Mucosa of stomach (tissue), 1 donor: Measurements from ENCODE around the gene NSG2.
"Not testable (repeated sequence)": the region's sequence is repeated elsewhere in the genome, so short reads cannot be mapped to it uniquely, and the experiment has no call there.

ENCODE experiments used
- H3K27me3 ChIP-seq: one replicate; pipeline ENCODE4 v1.7.0; 2013; ENCODE audit warnings: mild to moderate bottlenecking, low read length; ENCODE audit not compliant: control insufficient read depth, insufficient read depth
- H3K36me3 ChIP-seq: one replicate; pipeline ENCODE4 v1.7.0; 2013; ENCODE audit warnings: low read length; ENCODE audit not compliant: control insufficient read depth, insufficient read depth
- H3K4me1 ChIP-seq: one replicate; pipeline ENCODE4 v1.7.0; 2013; ENCODE audit warnings: mild to moderate bottlenecking, low read length; ENCODE audit not compliant: control insufficient read depth, insufficient read depth
- H3K4me3 ChIP-seq: one replicate; pipeline ENCODE4 v1.7.0; 2013; ENCODE audit warnings: low read length
- H3K9ac ChIP-seq: one replicate; pipeline ENCODE4 v1.7.0; 2013; ENCODE audit warnings: mild to moderate bottlenecking, low read length, moderate library complexity
- H3K9me3 ChIP-seq: one replicate; pipeline ENCODE4 v1.7.0; 2013; ENCODE audit warnings: mild to moderate bottlenecking, low read length, moderate library complexity; ENCODE audit not compliant: control insufficient read depth
- donor health status: Pancreatic carcinoma.

Gene NSG2

DNA sequence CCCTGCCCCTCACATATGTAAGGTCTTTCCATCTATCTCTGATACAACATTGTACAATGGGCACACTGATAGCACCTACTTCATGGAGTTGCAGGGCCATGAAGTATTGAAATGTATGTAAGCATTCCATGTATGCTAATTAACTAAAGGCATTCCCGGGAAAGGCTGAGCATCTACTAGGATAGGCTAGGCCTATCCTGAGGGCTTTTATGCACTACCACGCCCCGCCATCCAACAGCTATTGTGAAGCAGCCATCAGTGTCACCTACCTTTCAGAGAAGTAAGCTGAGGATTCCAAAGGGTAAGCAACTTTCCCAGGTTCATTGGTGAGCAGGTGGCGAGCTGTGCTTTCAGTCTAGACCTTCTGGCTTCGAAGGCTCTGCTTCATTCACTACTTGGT, 47.6 kb downstream of the NSG2 start:
- H3K27me3 ChIP-seq = no peaks in the 10 kb centered on the region
- H3K4me3 ChIP-seq = no peak overlapping the region

DNA sequence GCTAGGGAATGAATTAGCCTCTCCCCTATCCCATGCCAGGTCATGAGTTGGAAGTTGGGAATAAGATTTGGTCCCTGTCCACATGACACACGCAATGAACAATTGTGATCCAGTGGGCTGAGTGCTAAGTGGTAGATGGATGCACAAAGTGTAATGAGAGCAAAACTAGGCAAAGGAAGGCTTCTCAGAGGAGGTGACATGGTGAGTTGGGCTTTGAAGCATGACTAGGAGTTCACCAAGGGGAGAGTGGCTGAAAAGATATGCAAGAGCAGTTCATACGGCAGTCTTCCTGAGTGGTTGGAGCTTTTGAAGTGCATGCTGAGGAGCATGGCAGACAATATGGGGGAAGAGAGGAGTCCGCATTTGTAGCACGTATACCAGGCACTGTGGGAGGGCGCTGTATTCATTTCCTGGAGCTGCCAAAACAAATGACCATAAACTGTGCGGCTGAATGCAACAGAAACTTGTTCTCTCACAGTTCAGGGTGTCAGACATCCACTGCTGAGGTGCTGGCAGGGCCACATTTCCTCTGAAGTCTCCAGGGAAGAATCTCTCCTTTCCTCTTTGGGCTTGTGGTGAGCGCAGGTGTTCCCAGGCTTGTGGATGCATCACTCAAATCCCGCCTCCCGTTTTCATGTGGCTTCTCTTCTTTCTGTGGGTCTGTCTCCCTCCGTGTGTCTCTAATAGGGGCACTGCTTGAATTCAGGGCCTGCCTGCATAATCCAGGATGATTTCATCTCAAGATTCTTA, 49.5 kb downstream of the NSG2 start:
- Histone ChIP-seq H3K27me3 (no peaks in the 10 kb centered on the region), H3K9ac (no peak overlapping the region), H3K36me3 (no peaks in the 10 kb centered on the region), H3K4me3 (no peak overlapping the region), H3K4me1 (no peaks in the 10 kb centered on the region), H3K9me3 (no peaks in the 10 kb centered on the region)

More for the DNA sequence above, 47.6 kb downstream of the NSG2 start:
- no peaks in the 10 kb centered on the region for H3K36me3 ChIP-seq
- H3K4me1 ChIP-seq = no peaks in the 10 kb centered on the region
- H3K9me3 ChIP-seq = no peaks in the 10 kb centered on the region
- no peak overlapping the region for H3K9ac ChIP-seq

DNA sequence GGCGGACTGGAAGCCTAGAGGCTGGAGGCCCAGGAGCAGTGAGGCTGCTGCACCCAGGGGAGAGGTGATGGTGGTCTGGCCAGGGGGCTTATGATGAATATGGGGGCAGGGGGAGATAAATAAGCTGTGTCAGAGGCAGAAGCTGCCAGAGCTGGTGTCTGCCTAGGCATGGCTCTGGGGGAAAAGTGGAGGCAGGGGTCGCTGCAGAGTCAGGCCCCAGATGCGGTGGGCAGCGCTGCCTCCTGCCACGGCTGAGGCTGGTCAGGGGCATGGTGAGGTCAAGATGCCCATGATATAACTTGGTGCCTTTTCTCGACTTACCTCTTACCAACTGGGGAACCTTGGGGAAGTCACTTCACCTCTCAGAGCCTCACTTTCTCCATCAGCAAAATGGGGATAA, 51.1 kb downstream of the NSG2 start:
- Histone ChIP-seq H3K4me1 (no peaks in the 10 kb centered on the region), H3K36me3 (no peaks in the 10 kb centered on the region), H3K9me3 (no peaks in the 10 kb centered on the region), H3K9ac (no peak overlapping the region), H3K27me3 (no peaks in the 10 kb centered on the region), H3K4me3 (no peak overlapping the region)

DNA sequence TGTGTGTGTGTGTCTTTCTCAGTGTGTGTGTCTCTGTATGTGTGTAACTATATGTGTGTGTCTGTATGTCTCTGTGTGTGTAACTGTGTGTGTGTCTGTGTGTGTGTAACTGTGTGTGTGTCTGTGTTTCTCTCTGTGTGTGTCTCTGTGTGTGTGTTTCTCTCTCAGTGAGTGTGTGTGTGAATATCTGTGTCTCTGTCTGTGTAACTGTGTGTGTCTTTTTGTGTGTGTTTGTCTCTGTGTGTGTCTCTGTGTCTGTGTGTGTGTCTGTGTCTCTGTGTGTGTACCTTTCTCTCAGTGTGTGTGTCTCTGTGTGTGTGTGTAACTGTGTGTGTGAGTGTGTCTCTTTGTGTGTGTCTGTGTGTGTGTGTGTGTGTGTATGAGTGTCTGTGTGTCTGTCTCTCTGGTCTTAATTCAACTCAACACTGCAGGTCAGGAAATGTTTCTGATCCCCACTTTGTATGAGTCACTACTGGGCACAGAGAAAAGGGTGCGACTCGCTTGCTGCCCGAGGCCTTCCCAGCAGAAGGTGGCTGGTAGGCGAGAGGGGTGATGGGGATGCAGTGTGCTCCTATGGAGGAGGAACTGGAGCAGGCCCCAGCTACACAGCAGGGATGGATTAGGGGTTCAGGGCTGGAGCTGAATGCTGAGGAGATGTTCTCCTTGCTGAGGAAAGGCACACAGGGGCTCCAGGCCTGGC, 52.1 kb downstream of the NSG2 start:
- H3K4me1 ChIP-seq = no peaks in the 10 kb centered on the region
- no peak overlapping the region for H3K9ac ChIP-seq
- no peaks in the 10 kb centered on the region for H3K9me3 ChIP-seq
- H3K27me3 ChIP-seq = no peaks in the 10 kb centered on the region
- H3K4me3 ChIP-seq = no peak overlapping the region
- no peaks in the 10 kb centered on the region for H3K36me3 ChIP-seq

DNA sequence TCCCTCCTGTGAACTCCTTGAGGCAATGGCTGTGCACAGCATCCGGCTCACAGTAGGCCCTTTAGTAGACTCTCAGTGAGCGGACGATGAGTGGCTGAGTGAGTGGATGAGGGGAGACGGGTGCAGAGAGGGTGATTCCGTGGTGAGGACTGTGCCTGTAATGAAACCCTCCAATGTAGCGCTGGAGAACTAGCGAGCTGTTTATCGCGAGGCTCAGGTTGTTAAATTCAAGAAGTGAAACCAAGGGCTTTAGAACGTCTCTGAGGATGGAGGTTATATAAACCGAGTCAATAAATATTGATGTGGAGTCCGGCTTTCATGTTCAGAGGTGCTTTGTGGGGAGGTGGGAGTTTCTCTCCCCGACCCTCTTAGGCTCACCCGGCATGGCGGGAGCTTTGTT, 53.2 kb downstream of the NSG2 start:
- Histone ChIP-seq H3K27me3 (no peaks in the 10 kb centered on the region), H3K36me3 (no peaks in the 10 kb centered on the region), H3K9ac (no peak overlapping the region), H3K9me3 (no peaks in the 10 kb centered on the region), H3K4me1 (no peaks in the 10 kb centered on the region), H3K4me3 (no peak overlapping the region)

DNA sequence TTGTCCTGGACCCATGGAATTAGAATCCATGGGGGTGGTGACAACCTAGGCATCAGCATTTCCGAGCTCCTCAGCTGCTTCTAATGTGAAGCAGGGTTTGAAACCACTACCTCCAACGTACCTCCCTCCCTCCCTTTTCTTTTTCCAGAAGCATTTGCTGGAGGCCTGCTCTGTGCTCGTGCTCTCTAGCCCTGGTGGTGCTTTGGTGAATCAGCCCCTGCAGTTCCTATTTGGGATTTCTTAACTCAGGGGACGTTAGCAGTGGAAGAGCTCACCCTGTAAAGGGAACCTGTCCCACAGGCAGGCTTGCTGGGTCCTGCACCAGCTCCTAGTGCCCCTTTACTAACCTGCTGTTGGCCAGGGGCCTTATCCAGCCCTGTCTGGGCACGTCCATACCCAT, 55.0 kb downstream of the NSG2 start:
- H3K9me3 ChIP-seq = no peaks in the 10 kb centered on the region
- no peaks in the 10 kb centered on the region for H3K4me1 ChIP-seq
- no peaks in the 10 kb centered on the region for H3K36me3 ChIP-seq
- H3K4me3 ChIP-seq = no peak overlapping the region
- H3K9ac ChIP-seq = no peak overlapping the region
- no peaks in the 10 kb centered on the region for H3K27me3 ChIP-seq

DNA sequence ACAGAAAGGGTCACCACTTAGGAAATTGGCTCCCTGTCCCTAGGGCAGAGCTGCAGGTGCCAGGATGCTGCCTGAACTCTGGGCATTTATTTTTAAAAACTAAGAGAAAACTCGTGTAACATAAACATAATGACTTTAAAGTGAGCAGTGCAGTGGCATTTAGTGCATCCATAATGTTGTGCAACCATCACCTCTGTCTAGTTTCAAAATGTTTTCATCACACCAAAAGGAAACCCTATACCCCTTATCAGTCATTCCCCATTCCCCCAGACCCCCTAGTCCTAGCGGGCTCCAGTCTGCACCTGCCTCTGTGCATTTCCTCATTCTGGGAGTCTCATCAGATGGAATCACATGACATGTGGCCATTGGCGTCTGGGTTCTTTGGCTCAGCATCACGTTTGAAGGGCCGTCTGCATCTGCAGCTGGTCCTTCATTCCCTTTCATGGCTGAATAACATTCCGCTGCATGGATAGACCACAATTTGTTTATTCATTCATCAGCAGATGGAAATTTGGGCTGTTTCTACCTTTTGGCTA, 55.8 kb downstream of the NSG2 start:
- no peaks in the 10 kb centered on the region for H3K9me3 ChIP-seq
- no peaks in the 10 kb centered on the region for H3K4me1 ChIP-seq

DNA sequence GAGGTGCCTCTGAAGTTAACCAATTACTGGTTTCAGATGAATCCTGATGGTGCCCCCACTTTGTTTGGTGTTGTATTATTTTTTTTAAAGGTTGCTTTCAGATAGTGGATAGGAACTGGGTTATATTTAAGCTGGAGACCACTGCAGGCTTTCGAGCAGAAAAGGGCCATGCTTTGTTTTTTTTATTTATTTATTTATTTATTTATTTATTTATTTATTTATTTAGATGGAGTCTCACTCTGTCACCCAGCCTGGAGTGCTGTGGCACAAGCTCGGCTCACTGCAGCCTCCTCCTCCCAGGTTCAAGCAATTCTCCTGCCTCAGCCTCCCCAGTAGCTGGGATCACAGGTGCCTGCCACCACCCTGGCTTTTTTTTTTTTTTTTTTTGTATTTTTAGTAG, 57.1 kb downstream of the NSG2 start:
- not testable (repeated sequence) for H3K9me3 ChIP-seq, H3K9ac ChIP-seq, H3K27me3 ChIP-seq, H3K4me1 ChIP-seq, H3K4me3 ChIP-seq, H3K36me3 ChIP-seq

More for the DNA sequence above, 55.8 kb downstream of the NSG2 start:
- no peak overlapping the region for H3K4me3 ChIP-seq
- no peak overlapping the region for H3K9ac ChIP-seq
- H3K36me3 ChIP-seq = no peaks in the 10 kb centered on the region
- no peaks in the 10 kb centered on the region for H3K27me3 ChIP-seq

DNA sequence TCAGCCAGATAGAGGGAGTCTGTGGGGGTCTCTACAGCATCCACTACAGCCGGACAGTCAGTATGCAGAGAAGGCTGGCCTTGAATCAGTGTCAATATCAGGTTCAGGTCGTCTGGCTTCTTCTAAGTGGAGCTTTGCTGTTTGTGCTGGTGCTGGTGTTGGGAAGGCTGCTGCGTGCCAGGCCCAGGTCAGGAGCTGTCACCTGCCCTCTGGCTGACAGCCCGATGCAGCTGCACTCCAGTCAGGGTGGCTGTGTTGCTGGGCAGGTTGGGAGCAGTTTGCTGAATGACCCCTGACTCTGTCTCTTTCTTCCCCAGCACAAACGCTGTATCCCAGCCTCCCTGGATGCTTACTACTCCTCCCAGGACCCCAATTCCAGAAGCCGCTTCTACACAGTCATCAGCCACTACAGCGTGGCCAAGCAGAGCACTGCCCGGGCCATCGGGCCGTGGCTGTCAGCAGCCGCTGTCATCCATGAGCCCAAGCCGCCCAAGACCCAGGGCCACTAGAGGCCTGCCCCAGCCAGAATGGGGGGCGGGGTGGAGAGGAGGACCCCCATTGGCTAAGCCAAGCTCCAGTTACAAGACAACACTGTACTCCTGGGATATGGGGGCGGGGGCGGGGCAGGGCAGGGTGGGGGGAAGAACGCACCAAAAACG, 61.6 kb downstream of the NSG2 start:
- no peaks in the 10 kb centered on the region for H3K4me1 ChIP-seq
- H3K9me3 ChIP-seq = no peaks in the 10 kb centered on the region
- no peak overlapping the region for H3K4me3 ChIP-seq
- no peaks in the 10 kb centered on the region for H3K36me3 ChIP-seq
- no peak overlapping the region for H3K9ac ChIP-seq
- no peaks in the 10 kb centered on the region for H3K27me3 ChIP-seq

DNA sequence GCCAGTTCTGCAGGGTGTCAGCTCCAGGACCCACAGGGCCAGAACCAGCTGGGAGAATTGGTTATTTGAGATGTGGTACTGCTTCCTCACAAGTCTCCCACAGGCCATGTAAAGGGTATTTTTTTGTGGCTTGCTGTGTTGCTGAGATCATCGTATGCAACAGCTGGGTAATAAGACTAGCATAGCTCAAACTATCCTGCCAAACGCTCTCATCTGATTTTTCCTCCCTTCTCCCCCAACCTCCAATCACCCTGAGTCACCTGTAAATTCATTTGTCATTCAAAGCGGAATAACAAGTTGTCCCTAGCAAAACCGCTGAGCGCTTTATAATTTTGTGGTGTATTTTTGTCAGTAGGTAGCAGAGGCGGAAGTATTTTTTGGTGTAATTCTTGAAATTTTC, 63.2 kb downstream of the NSG2 start:
- no peaks in the 10 kb centered on the region for H3K9me3 ChIP-seq
- no peak overlapping the region for H3K9ac ChIP-seq
- H3K4me1 ChIP-seq = no peaks in the 10 kb centered on the region
- H3K4me3 ChIP-seq = no peak overlapping the region
- H3K27me3 ChIP-seq = no peaks in the 10 kb centered on the region
- H3K36me3 ChIP-seq = no peaks in the 10 kb centered on the region

DNA sequence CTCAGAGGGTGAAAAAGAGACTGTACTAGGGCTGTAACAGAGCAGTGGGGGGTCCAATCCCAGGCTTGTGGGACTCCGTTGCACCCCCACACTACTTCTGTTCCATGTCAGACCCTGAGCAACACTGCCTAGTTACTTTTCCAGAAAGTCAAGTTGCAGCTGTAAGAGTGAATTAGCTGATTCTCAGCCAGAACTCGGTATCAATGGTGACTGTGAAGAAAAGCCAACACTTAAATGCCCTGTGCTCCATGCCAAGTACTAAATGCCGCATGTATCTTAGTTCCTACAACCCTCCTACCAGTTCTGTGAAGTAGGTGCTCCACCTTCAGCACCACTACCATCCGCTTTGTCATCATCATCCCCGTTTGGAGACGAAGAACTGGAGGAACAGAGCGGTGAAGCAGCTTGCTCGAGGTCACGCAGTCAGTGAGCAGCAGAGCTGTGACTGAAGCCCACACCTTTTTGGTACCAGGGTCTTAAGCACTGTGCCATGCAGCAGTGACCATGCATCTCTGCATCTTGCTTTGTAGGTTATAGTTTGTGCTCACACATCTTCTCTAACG, 64.3 kb downstream of the NSG2 start:
- no peaks in the 10 kb centered on the region for H3K9me3 ChIP-seq
- no peaks in the 10 kb centered on the region for H3K36me3 ChIP-seq
- no peaks in the 10 kb centered on the region for H3K4me1 ChIP-seq
- H3K9ac ChIP-seq = no peak overlapping the region
- H3K27me3 ChIP-seq = no peaks in the 10 kb centered on the region
- no peak overlapping the region for H3K4me3 ChIP-seq

DNA sequence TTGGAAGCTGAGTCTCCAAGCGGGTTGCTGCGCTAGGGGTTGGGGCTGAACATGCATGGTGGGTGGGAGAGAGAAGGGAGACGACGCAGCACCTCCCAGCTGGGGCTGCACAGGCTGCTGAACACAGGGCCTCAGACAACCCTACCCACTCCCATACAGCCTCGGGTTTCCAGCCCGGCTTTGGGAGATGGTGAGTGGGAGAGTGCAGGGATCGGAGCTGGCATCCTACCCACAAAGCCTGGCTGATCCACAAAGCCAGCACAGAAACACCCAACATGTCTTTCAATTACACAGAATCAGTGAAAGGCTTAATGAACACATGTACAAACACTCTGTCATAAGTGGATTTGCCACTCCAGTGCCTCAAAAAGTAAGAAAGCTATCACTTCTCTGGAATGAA, 64.8 kb downstream of the NSG2 start:
- H3K4me3 ChIP-seq = no peak overlapping the region
- H3K36me3 ChIP-seq = no peaks in the 10 kb centered on the region
- no peaks in the 10 kb centered on the region for H3K27me3 ChIP-seq
- no peaks in the 10 kb centered on the region for H3K9me3 ChIP-seq
- H3K9ac ChIP-seq = no peak overlapping the region
- H3K4me1 ChIP-seq = no peaks in the 10 kb centered on the region
